Left ventricle myocardium inferior (tissue), 1 donor: ENCODE measurements around the gene SFXN1. TPM values are rescaled to one million over a fixed set of nuclear protein-coding genes. Genes with fewer than 3 reads are reported as not detected.

Experiments
- DNase-seq: peaks from one replicate; pipeline ENCODE4 v3.0.0-alpha.2; 2020
- H3K27ac ChIP-seq: fragments of 200-600 bp; replicated peaks from 2 replicates; pipeline ENCODE4 v1.8.0; 2021
- H3K27me3 ChIP-seq: fragments of 200-600 bp; 2 replicates; pipeline ENCODE4 v1.8.0; 2021; ENCODE audit warnings: low read depth
- H3K36me3 ChIP-seq: fragments of 200-600 bp; 2 replicates; pipeline ENCODE4 v1.8.0; 2021
- H3K4me1 ChIP-seq: fragments of 200-600 bp; 2 replicates; pipeline ENCODE4 v1.8.0; 2021
- H3K4me3 ChIP-seq: fragments of 200-600 bp; 2 replicates; pipeline ENCODE4 v1.8.0; 2021; ENCODE audit warnings: mild to moderate bottlenecking, moderate library complexity
- H3K9me3 ChIP-seq: fragments of 200-600 bp; replicated peaks from 2 replicates; pipeline ENCODE4 v1.8.0; 2021
- CTCF ChIP-seq: fragments of 200-600 bp; IDR thresholded peaks from 2 replicates; pipeline ENCODE4 v1.8.0; 2021; ENCODE audit warnings: antibody characterized with exemption, mild to moderate bottlenecking, borderline replicate concordance
- intact Hi-C: fragments of 100-400 bp; cut with micrococcal nuclease; formaldehyde crosslinking; loops from one replicate; pipeline ENCODE4 v1.11.0; 2022
- total RNA-seq: library from RNA; stranded (reverse); fragmentation: NEBNext Ultra II Directional; extraction: Animal tissue kit (Norgen Biotek cat#: 25700); gene quantifications from one replicate; pipeline ENCODE4 v1.2.1, GENCODE V29; 2021
- donor health status: DM: no; HTN: yes; CAD: no; lungs with severe emphysema.

Gene SFXN1
- total RNA-seq, 1 donor from 2014 or later = 37.2 TPM

- DNase-seq = no peak
- H3K27me3 ChIP-seq = peaks cover 4% of the 10 kb centered on the region
- H3K27ac ChIP-seq = no peak overlapping the region
- intact Hi-C loops = no loop called here
- H3K4me3 ChIP-seq = no peak overlapping the region
- H3K9me3 ChIP-seq = no peaks in the 10 kb centered on the region
- no peak for TF ChIP-seq CTCF
- H3K4me1 ChIP-seq = peaks cover 15% of the 10 kb centered on the region
- no peaks in the 10 kb centered on the region for H3K36me3 ChIP-seq
These were observed 97.7 kb downstream of the SFXN1 start for GRCh38 chr5:175576096-175576495.

- Histone ChIP-seq H3K4me3 (no peak overlapping the region), H3K27ac (no peak overlapping the region), H3K27me3 (peaks cover 4% of the 10 kb centered on the region), H3K9me3 (no peaks in the 10 kb centered on the region), H3K4me1 (peaks cover 15% of the 10 kb centered on the region), H3K36me3 (no peaks in the 10 kb centered on the region)
- DNase-seq = no peak
- intact Hi-C loops = no loop called here
- TF ChIP-seq CTCF = no peak
These were observed 98.2 kb downstream of the SFXN1 start for GRCh38 chr5:175576591-175576990.

Other genes starting within 250 kb of the SFXN1 start
- not detected for gene DRD1, start 34.4 kb upstream of the SFXN1 start, total RNA-seq
- 47.7 TPM for gene HRH2, start 179.5 kb downstream of the SFXN1 start, total RNA-seq